Measurements from ENCODE around the gene SLC12A2.

DNA sequence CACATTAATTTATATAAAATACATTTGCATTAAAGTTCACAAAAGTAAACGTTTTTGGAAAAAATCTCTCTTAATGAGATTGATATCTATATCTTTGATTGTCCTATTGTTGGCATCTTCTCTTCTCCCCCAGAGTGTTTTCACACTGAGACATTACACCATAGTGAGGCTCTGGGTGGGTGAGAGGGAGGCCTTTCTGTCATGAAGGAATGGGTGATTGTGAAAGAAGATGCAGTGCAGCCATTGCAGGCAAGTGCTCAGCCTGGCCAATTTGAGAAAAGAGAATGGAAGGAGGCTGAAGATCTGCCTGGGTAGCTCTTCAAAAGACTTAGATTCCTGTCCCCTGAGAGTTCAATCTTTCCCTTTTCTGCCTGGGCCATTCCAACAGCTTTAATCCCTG lies 140.8 kb downstream of the SLC12A2 start:
- TF ChIP-seq, protein P1, sequence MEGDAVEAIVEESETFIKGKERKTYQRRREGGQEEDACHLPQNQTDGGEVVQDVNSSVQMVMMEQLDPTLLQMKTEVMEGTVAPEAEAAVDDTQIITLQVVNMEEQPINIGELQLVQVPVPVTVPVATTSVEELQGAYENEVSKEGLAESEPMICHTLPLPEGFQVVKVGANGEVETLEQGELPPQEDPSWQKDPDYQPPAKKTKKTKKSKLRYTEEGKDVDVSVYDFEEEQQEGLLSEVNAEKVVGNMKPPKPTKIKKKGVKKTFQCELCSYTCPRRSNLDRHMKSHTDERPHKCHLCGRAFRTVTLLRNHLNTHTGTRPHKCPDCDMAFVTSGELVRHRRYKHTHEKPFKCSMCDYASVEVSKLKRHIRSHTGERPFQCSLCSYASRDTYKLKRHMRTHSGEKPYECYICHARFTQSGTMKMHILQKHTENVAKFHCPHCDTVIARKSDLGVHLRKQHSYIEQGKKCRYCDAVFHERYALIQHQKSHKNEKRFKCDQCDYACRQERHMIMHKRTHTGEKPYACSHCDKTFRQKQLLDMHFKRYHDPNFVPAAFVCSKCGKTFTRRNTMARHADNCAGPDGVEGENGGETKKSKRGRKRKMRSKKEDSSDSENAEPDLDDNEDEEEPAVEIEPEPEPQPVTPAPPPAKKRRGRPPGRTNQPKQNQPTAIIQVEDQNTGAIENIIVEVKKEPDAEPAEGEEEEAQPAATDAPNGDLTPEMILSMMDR (conservative IDR thresholded peaks at IDR 0.05 in 1 of 2, IDR thresholded peaks at IDR 0.05 in 1 of 2; ENCODE audit: low read depth in 1 of 2, low read length in 2 of 2), result no peak
- no peak for TF ChIP-seq EZH2 (IDR thresholded peaks at IDR 0.05; ENCODE audit: low read length, missing control alignments)
